ENCODE data around the gene GCK.
A peak's percentile ranks its signal among the peaks of the same experiment; 100 is the strongest.
"Not testable (repeated sequence)": the region's sequence is repeated elsewhere in the genome, so short reads cannot be mapped to it uniquely, and the experiment has no call there.

GCK gene

DNA sequence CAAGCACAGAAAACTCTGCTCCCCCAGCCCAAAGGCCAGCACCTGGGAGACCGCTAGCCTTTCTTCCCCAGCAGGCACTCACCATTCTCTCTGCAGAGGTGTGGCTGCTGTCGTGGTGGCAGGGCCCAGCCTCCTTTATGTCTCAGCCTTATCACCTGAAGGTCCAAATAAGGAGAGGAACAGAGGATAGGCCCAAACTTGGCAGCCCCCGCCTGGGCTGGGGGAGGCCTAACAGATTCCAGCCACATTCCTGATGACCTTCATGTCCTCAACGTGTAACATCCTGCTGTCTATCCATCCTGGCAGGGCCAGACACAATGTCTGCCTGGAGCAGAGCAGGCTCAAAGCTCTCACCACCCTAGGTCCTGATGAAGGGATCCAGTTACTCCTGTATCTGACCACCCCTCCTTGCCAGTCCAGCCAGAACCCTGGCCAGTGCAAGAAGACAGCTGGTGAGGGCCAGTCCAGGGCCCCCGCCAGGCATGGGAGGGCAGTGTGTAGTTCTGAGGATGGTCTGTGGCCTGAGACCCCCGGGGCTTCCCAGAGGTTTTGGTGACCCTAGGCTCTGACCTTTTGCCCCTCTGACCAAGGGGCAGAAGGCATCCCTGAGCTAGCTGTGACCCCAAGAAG, 47.9 kb downstream of the GCK start, which contains the start of gene MYL7:
MYL7 (minus strand) TSS at position 112 of the 630 bp plus-strand sequence; CDS start at position 85, 27 bp downstream.
- no peak for DNase-seq (ENCODE audit: low read depth)

- no peak for DNase-seq (ENCODE audit: low read depth)
Observed at GRCh38 chr7:44140341-44140740, 48.9 kb downstream of the GCK start.

DNA sequence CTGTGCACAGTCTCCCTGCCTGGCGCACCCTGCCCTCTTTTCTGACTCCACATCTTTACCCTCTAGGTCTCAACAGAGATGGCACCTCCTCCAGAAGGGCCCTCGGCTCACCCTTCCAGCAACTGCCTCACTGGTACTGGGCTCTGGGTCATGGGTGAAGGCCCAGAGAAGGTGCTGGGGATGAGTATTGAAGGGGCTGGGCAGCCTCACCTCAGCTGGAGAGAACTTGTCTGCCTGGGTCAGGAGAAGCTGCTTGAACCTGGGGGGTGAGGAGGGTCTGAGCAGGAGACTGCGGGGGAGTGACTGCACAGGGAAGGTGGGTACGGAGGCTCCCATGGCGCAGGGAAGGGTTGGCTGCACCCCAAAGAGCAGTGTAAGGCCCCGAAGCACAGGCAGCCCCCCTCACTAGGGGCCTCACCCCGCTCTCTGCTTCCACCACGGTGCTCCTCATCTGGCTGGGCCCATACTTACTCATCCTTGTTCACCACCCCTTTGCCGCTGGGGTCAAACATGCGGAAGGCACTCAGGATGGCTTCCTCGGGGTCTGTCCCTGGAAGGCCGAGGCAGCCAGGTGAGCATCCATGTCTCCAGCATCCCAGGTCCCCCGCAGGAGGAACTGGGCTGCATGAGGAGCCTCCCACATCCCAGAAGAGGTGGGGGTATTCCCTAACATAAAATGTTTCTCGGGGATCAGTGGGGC, 49.8 kb downstream of the GCK start:
- no peak for DNase-seq (ENCODE audit: low read depth)

GRCh38 chr7:44138698-44139097, 50.5 kb downstream of the GCK start:
- no peak for DNase-seq (ENCODE audit: low read depth)

GRCh38 chr7:44136731-44137130, 52.5 kb downstream of the GCK start:
- DNase-seq (ENCODE audit: low read depth), result no peak

DNA sequence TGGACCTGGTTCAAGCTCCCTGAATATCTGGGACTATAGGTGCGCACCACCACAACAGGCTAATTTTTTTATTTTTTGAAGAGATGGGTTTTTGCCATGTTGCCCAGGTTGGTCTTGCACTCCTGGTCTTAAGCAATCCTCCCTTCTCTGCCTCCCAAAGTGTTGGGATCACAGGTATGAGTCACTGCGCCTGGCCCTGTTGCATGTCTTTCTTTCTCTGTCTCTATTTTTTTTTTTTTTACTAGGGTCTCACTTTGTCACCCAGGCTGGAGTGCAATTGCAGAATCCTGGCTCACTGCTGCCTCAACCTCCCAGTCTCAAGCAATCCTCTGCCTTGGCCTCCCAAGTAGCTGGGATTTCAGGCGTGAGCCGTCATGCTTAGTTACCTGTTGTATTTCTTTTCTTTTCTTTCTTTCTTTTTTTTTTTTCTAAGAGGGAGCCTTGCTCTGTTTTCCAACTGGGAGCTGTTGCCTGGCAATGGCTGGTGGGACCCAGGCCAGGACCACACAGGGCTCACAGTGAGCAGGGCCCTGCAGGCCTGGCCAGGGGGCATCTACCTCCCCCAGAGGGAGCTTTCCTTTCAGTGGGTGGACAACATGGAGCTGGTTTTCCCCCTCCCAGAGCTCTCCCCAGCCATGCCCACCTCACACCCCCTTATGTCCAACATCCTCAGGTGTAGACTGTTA, 54.2 kb downstream of the GCK start:
- DNase-seq (ENCODE audit: low read depth), result no peak

DNA sequence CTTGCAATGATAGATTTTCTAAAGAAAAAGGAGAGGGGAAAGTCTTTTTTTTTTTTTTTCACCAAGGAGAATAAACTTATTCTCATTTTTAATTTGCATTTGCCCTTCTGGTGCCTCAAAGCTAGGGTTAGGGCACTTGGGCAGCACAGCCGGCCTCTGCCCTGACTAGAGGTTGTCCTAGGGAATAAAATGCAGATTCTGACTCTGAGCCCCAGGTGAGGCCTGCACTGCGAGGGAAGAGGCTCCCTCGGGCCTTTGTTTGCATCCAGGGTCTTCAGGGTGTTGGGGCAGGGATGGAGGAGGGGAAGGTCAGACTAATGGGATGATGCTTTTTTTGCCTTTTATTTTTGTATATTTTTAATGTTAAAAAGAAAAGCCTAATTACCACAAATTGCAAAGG, 55.9 kb downstream of the GCK start:
- no peak for DNase-seq (ENCODE audit: low read depth)

DNA sequence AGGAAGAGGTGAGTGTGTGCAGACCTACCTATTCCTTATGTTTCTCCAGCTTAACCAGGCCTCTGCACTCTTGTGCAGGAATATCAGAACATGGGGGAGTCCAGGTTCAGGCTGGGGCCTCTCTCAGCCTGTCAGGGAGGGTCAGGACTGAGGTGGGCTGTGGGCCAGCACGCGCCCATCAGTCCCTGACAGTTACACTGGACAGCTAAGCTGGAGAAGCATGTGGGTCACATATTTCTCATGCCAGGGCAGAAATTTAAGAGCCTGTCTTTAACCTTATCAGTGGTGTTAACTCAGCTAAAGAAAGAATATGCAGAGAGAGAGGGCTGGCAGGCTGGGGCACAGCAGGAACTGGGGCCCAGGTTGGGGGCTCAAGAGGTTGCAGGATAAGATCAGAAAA, 57.2 kb downstream of the GCK start:
- no peak for DNase-seq (ENCODE audit: low read depth)

DNA sequence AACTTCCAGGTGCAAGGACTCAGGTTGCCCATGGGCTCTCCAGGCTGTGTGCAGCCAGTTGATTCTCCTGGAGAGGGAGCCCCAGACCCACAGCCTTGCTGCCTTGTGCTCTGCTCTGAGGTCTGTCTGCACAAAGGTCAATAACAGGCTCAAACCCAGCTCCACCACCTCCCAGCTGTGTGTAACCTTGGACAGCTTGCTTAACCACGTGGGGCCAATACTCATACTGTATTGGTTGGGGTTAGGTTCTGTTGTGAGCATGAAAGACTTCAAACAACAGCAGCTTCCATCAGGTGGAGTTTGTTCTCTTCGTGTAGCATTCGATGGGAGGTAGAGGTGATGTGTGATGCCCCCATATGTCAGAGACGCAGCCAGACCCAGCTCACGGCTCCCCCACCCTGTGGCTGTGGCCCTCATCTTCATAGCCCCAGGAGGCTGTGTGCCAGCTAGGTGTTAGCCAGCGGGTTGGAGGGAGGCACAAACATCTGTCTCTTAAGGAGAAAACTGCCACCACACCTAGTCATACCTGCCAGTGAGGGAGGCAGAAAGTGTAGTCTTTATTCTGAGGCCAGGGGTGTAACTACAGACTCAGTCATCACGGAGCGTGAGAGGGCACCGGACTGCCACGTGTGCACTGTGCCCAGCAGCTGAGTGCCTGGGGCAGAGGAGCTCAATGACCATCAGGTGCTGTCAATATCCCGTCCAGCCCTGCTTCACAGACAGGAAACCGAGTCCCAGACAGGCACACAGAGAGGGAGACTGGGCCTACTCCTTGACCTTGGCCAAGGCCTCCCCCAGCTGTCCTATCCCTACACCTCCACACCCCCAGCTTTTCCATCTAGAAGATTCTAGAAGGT, 57.8 kb downstream of the GCK start:
- DNase-seq (ENCODE audit: low read depth), result no peak

DNA sequence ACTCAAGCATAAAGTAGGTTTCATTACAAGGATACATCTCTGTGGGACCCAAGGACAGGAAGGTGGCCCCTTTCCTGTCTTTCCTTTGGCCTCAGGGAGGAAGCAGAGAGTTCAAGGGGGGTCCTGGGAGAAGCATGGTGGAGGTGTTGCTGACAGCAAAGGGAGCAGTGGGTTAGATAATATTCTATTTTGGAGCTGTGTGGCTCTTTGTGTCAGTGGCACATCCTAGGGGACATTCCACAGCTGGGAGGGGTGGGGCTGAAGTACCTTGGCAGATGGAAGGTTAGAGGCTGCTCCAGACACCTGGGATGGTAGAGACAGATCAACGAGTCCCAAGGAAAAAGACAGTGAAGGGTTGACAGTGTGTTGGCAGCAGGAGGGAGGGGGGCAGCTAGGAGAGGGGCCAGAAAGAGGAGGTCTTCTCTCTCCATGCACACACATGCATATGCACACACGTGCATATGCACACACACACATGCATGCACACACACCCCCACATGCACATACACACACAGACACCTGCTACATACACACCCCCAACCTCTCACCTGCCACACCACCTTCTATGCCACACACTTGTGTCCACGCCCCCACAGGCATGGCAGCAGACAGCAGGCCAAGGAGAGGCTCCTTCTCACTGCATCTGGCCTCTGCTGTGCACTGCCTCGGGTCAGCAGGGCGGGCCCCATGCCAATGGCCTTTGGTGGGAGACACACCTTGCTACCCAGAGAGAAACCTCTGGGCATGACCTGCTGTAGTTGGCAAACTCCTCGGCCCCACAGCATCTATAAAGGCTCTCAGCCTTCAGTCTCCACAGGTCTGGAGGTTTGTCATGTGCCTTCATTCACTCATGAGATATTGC, 60.3 kb downstream of the GCK start:
- DNase-seq (ENCODE audit: low read depth), result no peak

- no peak for DNase-seq (ENCODE audit: low read depth)
Observed at GRCh38 chr7:44127161-44127560, 62.1 kb downstream of the GCK start.

DNA sequence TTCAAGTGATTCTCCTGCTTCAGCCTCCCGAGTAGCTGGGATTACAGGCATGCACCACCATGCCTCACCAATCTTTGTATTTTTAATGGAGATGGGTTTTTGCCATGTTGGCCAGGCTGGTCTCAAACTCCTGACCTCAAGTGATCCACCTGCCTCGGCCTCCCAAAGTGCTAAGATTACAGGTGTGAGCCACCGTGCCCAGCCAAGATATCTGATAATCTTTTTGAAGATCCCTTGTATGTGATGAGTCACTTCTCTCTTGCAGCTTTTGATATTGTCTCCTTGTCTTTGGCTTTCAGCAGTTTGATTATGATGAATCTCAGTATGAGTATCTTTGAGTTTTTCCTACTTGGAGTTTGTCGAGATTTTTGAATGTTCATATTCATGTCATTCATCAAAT, 62.7 kb downstream of the GCK start:
- DNase-seq (ENCODE audit: low read depth), result not testable (repeated sequence)

- DNase-seq (ENCODE audit: low read depth), result no peak
Observed at GRCh38 chr7:44124822-44125202, 64.4 kb downstream of the GCK start.

GRCh38 chr7:44123190-44124003, 65.8 kb downstream of the GCK start, which contains the start of gene POLD2:
POLD2 (minus strand) TSS chr7:44123548; CDS start chr7:44122053, 1,495 bp downstream.
- DNase-seq (ENCODE audit: low read depth), result peak; percentile 75

- no peak for DNase-seq (ENCODE audit: low read depth)
Observed at GRCh38 chr7:44122529-44122928, 66.7 kb downstream of the GCK start.

- DNase-seq (ENCODE audit: low read depth), result no peak
Observed at GRCh38 chr7:44121761-44122420, 67.3 kb downstream of the GCK start.

DNA sequence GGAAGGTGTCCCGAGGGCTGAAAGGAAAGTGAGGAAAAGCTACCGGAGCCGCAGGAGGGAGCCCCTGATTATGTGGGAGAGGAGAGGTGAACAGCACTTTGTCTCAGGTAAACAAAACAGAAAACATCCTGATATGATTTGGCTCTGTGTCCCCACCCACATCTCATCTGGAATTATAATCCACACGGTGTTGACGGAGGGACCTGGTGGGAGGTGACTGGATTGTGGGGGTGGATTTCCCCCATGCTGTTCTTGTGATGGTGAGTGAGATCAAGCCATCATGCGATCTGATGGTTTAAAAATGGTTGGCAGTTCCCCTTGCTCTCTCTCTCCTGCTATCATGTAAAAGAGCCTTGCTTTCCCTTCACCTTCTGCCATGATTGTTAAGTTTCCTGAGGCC, 68.8 kb downstream of the GCK start:
- no peak for DNase-seq (ENCODE audit: low read depth)

DNA sequence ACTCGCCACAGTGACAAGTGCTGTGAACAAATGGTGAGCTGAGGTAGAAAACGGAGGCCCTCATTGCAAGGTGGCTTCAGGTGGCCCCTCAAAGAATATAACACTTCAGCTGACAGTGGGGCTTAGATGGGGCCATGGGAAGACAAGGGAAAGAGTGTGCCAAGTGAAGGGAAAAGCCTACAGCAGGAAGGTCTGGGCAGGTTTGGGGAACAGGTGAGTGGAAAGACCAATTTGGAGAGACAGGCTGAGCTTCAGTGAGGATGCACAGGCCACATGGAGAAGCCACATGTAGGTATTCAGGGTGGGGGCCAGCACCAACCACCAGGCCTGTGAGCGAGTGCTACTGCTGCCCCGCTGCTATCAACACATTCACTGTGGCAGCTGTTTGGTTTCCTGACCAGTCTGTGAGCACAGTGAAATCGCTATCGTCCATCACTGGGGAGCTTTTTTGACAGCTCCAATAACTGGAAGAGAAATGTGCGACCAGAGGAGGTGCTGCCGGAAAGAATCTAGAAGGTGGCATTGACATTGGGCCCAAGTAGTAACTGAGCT, 69.3 kb downstream of the GCK start:
- no peak for DNase-seq (ENCODE audit: low read depth)

DNA sequence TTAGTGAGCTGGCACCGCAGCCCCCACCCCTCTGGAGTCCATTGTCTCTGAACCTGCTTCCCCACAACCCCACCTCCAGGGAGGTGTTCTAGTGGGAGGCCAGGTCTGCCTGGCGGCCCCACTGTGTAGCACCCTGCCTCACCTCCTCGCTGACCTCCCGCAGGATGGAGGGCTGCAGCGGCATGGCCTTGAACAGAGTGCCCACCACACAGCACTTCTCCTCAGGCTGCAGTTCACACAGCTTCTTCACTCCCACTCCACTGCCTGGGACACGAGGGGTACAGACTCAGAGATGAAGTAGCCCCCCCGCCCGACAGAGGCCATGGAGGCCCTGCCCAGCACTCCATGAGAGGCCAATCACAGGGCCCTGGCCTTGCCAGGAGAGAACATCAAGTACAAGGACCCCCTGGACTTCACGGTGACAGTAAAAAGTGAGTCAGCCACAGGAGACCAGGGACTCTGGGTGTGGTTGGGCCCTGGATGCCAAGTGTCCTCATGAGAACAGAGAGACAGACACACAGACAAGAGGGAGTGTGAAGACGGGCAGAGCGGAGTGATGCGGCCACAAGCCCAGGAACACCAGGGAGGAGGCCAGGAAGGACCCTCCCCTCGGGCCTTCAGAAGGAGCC, 71.3 kb downstream of the GCK start:
- no peak for DNase-seq (ENCODE audit: low read depth)
